ENCODE data around the gene GABBR2.

- TF ChIP-seq CTCF (conservative IDR thresholded peaks at IDR 0.05; ENCODE audit: low read depth, low read length) (no peak), EZH2 (IDR thresholded peaks at IDR 0.05; ENCODE audit: borderline replicate concordance, low read depth, low read length, poor library complexity, severe bottlenecking) (no peak)
Observed at GRCh38 chr9:98660541-98660940, 48.2 kb downstream of the GABBR2 start.

All from A673 (cell line).